Effector CD8-positive, alpha-beta T cell (primary cell): ENCODE measurements around the gene LYPLAL1.
"Not testable (repeated sequence)": the region's sequence is repeated elsewhere in the genome, so short reads cannot be mapped to it uniquely, and the experiment has no call there.

Source experiments
- DNase-seq: peaks from one replicate; lab custom pipeline; 2025; lab: John Stamatoyannopoulos, UW

Gene LYPLAL1

DNA sequence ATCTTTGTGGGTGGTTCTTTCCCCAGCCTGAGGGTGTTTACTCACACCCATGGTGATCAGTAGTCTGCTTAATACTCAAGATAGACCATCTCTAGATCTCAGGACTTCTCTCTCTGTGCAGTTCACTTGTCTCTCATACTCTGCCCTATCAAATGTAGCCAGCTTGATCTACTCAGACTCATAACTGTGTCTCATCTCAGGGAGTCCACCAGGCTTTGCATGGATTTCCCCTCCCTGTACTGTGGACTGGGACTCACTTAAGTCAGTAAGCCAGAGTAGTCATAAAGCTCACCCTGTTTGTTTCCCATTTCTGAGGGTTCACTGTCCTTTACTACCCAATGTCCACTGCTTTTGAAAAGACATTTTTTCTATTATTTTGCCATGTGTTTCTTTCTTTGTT, 41.8 kb downstream of the LYPLAL1 start:
- DNase-seq, result no peak

DNA sequence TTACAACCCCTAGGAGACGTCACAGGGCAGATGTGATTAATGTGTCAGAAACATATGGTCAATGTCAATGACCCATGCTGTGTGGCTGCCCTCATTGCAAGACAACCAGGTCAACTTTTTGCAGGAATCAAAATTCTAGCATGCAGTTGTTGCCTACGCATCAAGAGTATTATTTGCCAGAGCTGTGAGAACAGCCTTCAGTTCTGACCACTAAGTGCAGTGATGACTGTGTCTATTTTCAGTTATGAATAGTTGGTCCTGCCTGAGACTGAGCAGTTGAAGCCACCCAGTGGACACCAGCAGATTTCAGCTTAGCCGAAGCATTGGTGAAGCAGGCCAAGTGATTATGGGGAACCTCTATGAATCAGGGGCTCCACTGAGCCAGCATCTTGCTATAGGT, 47.3 kb downstream of the LYPLAL1 start:
- no peak for DNase-seq

DNA sequence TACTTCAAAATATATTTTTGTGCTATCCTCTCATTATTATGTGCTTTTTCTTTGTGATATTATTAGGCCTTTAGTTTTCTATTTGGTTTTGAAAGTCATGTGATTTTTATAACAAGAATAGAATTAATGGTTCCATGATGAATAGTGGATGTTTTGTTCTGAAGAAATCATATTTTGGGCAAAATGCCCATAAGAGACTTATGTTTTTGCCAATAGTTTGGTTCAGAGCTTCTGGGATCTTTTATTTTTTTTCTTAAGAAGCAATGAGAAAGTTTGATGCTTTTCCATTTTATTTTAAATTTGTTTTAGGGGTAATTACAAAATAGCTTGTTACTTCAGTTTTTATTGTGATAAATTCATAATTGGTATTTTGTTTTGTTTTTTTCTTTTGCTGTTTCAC, 49.8 kb downstream of the LYPLAL1 start:
- no peak for DNase-seq

DNA sequence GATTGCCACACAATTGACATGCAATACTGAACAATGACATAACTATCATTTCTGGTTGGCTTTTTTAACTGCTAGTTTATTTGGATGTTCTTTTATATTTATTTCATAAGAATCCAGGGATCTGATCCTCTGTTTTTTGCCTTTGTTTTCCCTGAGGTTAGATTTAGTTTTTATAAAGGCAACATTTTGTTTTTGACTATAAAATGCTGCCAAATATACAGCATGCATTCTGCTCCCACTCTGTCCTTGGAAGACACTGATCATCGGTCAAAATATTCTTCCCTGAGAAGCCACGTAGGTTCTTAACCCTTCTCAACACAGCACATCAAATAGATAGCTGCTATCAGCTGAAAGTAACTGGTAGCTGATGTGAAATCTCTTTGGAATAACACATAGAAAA, 52.5 kb downstream of the LYPLAL1 start:
- no peak for DNase-seq

DNA sequence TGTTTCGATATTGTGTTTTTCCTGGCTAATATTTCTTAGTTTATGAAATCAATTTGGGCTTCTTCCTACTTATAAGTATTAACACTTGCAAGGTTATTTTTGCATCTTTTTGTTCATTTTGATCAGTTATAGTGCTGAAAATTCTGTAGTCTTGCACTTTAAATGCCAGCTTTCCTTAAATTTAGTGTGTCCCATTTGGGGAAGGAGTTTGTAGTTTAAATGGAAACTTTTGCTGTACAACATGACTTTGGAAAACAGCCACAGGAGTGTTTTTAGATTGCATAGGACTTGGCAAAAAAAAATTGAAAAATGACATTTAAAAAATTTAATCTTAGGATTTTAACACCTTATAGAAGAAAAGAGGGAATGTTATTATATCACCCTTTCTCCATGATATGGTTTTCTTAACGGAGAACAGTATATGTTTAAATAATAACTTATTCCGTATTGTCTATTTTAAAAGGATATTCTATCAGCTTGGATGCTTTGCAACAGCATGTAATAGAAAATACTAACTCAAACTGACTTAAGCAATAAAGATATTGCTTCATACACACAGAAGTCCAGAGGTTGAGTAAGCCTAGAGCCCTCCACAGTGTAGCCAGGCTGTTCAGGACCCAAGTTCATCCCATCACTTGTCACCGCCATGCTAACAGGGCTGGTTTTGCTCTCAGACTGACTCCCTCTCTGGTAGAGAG, 53.8 kb downstream of the LYPLAL1 start:
- no peak for DNase-seq

DNA sequence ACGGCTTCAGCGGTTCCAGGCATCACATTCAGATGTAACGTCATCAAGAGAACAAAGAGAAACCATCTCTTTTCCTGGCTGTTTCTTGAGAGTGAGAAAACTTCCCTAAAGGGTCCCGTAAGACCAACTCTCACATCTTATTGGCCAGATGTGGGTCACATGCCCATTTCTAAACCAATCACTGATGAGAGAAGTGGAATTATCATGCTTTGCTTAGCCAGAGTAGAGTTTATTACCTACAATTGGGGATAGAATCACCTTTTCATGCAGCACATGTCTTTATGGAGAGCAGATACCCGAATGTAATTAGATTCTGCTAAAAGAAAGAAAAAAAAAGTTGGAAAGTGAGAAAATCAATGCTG, 54.4 kb downstream of the LYPLAL1 start:
- DNase-seq, result no peak

DNA sequence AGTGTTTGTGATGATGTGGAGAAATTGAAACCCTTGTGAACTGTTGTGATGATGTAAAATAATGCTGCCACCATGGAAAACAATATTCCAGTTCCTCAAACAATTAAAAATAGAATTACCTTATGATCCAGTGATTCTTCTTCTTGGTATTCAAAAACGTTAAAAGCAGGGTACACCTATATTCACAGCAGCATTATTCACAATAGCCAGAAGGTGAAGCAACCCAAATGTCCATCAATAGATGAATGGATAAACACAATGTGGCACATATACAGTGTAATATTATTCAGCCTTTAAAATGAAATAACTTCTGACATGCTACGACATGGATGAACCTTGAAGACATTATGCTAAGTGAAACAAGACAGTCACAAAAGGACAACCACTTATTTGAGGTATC, 59.2 kb downstream of the LYPLAL1 start:
- DNase-seq, result no peak

DNA sequence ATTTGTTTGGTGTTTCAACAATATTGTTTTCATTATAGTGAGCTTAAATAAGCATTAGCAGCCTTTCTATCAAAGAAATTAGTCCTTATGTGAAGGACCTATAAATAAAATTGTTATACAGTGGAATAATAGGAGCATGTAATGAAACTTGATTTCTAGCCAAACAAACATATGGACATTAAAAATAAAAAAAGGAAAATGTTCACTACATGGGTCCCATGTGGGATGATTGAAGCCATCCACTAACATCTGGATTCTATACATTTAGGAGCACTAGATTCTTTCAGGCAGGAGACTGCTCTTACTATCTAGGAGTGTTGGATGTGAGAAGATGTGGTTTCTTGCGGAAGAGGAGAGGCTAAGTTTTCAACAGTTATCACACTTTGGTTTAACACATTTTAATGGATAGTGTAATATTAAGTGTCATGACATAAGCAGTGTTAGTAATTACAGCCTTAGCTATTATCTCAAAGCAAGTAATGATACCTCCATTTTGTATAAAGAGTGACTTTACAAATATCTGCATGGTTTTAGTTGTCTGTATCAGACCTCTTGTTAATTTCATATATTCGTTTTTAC, 62.3 kb downstream of the LYPLAL1 start:
- DNase-seq, result no peak

DNA sequence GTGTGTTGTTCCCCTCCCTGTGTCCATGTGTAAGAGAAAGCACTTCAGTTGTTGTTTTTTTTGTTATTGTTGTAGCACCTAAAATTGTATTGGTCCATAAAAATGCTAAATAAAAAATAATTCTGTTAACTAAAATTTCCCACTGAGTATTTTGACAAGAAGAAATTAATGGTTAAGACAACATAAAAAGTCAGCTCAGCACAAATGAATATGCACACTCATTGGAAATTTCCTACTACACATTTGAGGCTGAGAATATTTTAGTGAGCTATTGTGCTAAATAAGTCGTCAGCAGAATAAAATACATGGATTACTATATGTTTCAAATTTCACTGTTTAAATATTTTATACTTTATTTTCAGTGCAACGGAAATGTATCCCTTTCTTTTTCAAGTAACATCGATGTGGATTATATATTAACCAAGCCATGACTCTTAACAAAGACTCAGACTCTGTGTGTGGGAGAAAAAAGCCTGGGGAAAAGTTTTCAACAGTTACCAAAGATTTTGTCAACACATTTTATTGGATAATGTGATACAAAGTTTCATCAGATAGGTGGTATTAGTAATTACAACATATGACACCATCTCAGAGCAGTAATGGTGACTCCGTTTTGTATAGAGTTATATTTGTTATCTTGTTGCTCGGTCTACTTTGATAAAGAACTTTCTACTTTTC, 63.4 kb downstream of the LYPLAL1 start:
- DNase-seq, result no peak

DNA sequence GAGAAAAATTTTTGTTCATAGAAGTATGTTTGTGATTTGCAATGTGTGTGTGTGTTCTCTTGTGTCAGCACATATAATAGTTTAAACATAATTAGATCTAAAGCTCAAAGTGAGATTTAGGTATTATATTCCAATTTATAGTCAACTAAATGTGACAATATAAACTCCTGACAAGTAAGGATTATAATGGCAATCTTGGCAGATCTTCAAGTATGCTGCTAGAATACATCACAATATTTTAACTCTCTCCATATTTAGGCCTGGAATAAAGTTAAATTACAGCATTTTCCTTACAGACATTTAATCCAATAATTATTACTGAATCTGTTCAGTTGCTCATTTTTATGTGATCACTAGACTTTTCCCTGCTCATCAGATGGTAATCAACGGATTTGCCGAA, 65.8 kb downstream of the LYPLAL1 start:
- no peak for DNase-seq

DNA sequence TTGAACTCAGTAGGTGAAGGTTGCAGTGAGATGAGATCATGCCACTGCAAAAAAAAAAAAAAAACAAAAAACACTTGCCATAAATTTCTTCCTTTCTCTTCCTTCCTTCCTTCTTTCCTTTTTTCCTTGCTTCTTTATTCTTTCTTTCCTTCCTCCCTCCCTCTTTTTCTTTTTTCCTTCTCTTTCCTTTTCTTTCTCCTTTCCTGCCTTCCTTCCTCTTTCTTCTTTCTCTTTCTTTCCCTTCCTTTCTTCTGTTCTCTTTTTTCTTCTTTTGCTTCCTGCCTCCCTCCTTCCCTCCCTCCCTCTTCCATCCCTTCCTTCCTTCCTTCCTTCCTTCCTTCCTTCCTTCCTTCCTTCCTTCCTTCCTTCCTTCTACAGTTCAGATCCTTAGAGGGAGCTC, 71.2 kb downstream of the LYPLAL1 start:
- DNase-seq, result no peak

DNA sequence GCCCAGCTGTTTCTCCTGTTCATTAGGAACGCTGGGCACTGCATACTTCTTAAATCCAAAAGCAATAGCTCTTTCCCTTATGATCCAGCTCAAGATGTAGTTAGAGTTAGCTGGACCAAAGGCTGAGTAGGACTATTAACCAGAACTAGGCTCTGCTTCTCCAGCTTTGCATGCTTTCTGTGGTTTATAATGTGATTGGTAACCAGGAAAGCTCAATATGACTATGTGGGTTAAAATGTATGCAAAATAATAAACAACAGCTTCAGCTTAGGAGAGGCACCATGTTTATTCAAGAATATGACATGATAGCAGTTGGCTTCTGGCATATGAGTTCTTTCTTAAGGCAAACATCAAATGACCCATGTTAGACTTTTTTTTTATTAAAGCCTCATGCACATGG, 73.8 kb downstream of the LYPLAL1 start:
- DNase-seq, result no peak

DNA sequence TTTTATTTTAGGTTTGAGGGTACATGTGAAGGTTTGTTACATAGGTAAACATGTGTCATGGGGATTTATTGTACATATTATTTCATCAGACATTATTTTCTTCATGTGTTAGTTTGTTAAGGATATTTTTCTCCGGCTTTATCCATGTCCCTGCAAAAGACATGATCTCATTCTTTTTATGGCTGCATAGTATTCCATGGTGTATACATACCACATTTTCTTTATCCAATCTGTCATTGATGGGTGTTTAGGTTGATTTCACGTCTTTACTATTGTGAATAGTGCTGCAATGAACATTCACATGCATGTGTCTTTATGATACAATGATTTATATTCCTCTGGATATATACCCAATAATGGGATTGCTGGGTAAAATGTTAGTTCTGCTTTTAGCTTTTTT, 76.8 kb downstream of the LYPLAL1 start:
- not testable (repeated sequence) for DNase-seq

DNA sequence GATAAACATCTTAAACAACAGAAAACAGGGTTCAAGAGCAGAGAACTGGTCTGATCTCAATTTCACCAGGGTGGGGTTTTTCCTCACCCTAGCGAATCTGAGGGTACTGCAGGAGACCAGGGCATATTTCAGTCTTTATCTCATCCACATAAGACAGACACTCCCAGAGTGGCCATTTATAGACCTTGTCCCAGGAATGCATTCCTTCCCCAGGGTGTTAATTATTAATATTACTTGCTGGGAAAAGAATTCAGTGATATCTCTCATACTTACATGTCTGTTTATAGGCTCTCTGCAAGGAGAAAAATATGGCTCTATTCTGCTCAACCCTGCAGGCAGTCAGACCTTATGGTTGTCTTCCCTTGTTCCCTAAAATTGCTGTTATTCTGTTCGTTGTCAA, 84.1 kb downstream of the LYPLAL1 start:
- DNase-seq, result no peak

DNA sequence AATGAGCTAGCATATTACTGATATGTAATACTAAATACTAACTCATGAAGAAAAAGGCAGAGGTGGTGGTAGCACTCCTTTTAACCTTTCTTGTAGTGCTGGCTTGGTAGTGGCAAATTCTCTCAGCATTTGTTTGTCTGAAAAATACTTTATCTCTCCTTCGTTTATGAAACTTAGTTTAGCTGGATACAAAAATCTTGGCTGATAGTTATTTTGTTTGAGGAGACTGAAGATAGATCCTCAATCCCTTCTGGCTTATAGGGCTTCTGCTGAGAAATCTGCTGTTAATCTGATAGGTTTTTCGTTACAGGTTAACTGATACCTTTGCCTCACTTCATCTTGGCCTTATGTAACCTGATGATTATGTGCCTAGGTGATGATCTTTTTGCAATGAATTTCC, 87.8 kb downstream of the LYPLAL1 start:
- no peak for DNase-seq
